ENCODE measurements around the gene TPST2. TPM values are rescaled to one million over a fixed set of nuclear protein-coding genes. Genes with fewer than 3 reads are reported as not detected.

The TPST2 gene
- total and polyA plus RNA-seq, 2 experiments from 2014 or later: 31.0 to 36.8 TPM

GRCh38 chr22:26525946-26526564, 63.9 kb downstream of the TPST2 start:
- no peaks in the 10 kb centered on the region for H3K4me1 ChIP-seq (ENCODE audit: insufficient read depth)
- TF ChIP-seq EZH2phosphoT487 (IDR thresholded peaks at IDR 0.05; ENCODE audit: low read depth, severe bottlenecking, unreplicated experiment): no peak
- TF ChIP-seq CTCF (IDR thresholded peaks at IDR 0.05; ENCODE audit: poor library complexity): no peak
- H4K20me1 ChIP-seq (ENCODE audit: insufficient read depth, poor library complexity, severe bottlenecking): no peaks in the 10 kb centered on the region
- H3K79me2 ChIP-seq: no peaks in the 10 kb centered on the region
- WGBS (ENCODE audit: low lambda C conversion rate, missing lambda C conversion rate): 89% methylated on average over 7 of the region's 7 CpGs
- no peak overlapping the region for H3K4me2 ChIP-seq
- H3K27ac ChIP-seq: no peak overlapping the region
- no peak overlapping the region for H3K4me3 ChIP-seq
- H2AFZ ChIP-seq: no peak overlapping the region
- H3K9me2 ChIP-seq (replicated peaks; ENCODE audit: insufficient read depth): no peaks in the 10 kb centered on the region
- H3K27me3 ChIP-seq: no peaks in the 10 kb centered on the region
- no peaks in the 10 kb centered on the region for H3K36me3 ChIP-seq (replicated peaks; ENCODE audit: insufficient read depth, low read depth)
- no peak for DNase-seq (ENCODE audit: low spot score)
- no peaks in the 10 kb centered on the region for H3K9me3 ChIP-seq (ENCODE audit: low read depth)

- Histone ChIP-seq H3K4me2 (no peak overlapping the region), H2AFZ (no peak overlapping the region), H3K27ac (peak overlapping the region; percentile 46), H3K9me2 (replicated peaks; ENCODE audit: insufficient read depth) (no peaks in the 10 kb centered on the region), H3K36me3 (replicated peaks; ENCODE audit: insufficient read depth, low read depth) (no peaks in the 10 kb centered on the region), H3K27me3 (no peaks in the 10 kb centered on the region), H3K9me3 (ENCODE audit: low read depth) (no peaks in the 10 kb centered on the region), H3K79me2 (no peaks in the 10 kb centered on the region), H4K20me1 (ENCODE audit: insufficient read depth, poor library complexity, severe bottlenecking) (no peaks in the 10 kb centered on the region), H3K4me1 (ENCODE audit: insufficient read depth) (no peaks in the 10 kb centered on the region), H3K4me3 (no peak overlapping the region)
- peak; percentile 54 for DNase-seq (ENCODE audit: low spot score)
- no peak for TF ChIP-seq EZH2phosphoT487 (IDR thresholded peaks at IDR 0.05; ENCODE audit: low read depth, severe bottlenecking, unreplicated experiment)
- TF ChIP-seq EZH2 (IDR thresholded peaks at IDR 0.05; ENCODE audit: borderline replicate concordance): no peak
- TF ChIP-seq CTCF (IDR thresholded peaks at IDR 0.05; ENCODE audit: poor library complexity): no peak
- WGBS (ENCODE audit: low lambda C conversion rate, missing lambda C conversion rate): 59% methylated on average over 4 of the region's 4 CpGs
These were observed 65.1 kb downstream of the TPST2 start for GRCh38 chr22:26524870-26525269.

GRCh38 chr22:26522592-26522991, 67.3 kb downstream of the TPST2 start:
- Histone ChIP-seq H3K4me2 (no peak overlapping the region), H3K9me2 (replicated peaks; ENCODE audit: insufficient read depth) (no peaks in the 10 kb centered on the region), H2AFZ (no peak overlapping the region), H3K4me3 (no peak overlapping the region), H3K79me2 (no peaks in the 10 kb centered on the region), H3K4me1 (ENCODE audit: insufficient read depth) (no peaks in the 10 kb centered on the region), H3K27ac (no peak overlapping the region), H3K36me3 (replicated peaks; ENCODE audit: insufficient read depth, low read depth) (no peaks in the 10 kb centered on the region), H4K20me1 (ENCODE audit: insufficient read depth, poor library complexity, severe bottlenecking) (no peaks in the 10 kb centered on the region), H3K27me3 (no peaks in the 10 kb centered on the region), H3K9me3 (ENCODE audit: low read depth) (no peaks in the 10 kb centered on the region)
- 91% methylated on average over 4 of the region's 4 CpGs for WGBS (ENCODE audit: low lambda C conversion rate, missing lambda C conversion rate)
- DNase-seq (ENCODE audit: low spot score): no peak
- TF ChIP-seq EZH2 (IDR thresholded peaks at IDR 0.05; ENCODE audit: borderline replicate concordance) (no peak), EZH2phosphoT487 (IDR thresholded peaks at IDR 0.05; ENCODE audit: low read depth, severe bottlenecking, unreplicated experiment) (no peak), CTCF (IDR thresholded peaks at IDR 0.05; ENCODE audit: poor library complexity) (no peak)

Measured in hepatocyte (in vitro differentiated cells).